DND-41 (cell line): Measurements from ENCODE around the gene SH3RF3.

Experiments used
- EZH2 ChIP-seq: IDR thresholded peaks from 3 replicates; pipeline ENCODE4 v1.6.1; 2012; ENCODE audit warnings: borderline replicate concordance, low read depth, mild to moderate bottlenecking, moderate library complexity, low read length, inconsistent platforms; ENCODE audit not compliant: severe bottlenecking
- TF ChIP-seq, protein P1 (sequence below): IDR thresholded peaks from 2 replicates; pipeline ENCODE4 v1.5.1; 2012; ENCODE audit warnings: borderline replicate concordance, low read length, moderate library complexity, mild to moderate bottlenecking; ENCODE audit not compliant: poor library complexity, severe bottlenecking; ENCODE audit errors: extremely low read depth

DNA sequence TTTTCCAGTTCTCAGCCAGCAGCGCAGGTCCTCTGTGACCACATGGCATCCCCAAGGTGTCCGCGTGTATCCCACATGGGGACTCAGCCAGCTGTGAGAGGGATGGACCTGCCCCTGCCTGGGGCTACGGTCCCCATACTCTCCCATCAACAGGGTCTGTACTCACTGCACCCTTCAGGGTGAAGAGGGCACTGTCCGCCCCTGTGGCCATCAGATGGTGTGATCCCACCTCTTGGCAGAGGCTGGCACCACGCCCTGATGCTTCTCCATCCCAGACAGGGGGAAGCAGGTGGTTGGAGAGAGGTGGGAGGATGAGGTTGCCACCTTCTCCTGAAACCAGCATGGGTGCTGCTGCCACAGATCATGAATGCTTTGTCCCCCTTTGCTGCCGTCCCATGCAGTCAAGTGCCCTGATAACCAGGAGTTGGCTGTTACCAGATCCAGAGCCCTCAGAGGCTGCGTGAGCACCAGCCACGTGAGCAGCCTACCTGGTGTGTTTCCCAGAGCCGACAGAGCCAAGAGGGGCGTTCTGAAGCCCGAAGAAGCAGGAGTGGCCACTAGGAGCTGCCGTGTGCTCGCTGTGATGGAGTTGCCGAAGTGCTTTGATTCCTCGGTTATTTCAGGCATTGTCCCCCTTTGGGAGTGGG, 93.9 kb downstream of the SH3RF3 start:
- TF ChIP-seq, protein P1, sequence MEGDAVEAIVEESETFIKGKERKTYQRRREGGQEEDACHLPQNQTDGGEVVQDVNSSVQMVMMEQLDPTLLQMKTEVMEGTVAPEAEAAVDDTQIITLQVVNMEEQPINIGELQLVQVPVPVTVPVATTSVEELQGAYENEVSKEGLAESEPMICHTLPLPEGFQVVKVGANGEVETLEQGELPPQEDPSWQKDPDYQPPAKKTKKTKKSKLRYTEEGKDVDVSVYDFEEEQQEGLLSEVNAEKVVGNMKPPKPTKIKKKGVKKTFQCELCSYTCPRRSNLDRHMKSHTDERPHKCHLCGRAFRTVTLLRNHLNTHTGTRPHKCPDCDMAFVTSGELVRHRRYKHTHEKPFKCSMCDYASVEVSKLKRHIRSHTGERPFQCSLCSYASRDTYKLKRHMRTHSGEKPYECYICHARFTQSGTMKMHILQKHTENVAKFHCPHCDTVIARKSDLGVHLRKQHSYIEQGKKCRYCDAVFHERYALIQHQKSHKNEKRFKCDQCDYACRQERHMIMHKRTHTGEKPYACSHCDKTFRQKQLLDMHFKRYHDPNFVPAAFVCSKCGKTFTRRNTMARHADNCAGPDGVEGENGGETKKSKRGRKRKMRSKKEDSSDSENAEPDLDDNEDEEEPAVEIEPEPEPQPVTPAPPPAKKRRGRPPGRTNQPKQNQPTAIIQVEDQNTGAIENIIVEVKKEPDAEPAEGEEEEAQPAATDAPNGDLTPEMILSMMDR = peak; percentile 34
- no peak for TF ChIP-seq EZH2
